GM19395 (cell line): ENCODE data around the gene CENPP.

Experiments used
- ATAC-seq: cut with Tn5 transposase; IDR thresholded peaks from one replicate; pipeline ENCODE4 v1.9.1; 2021; ENCODE audit warnings: mild to moderate bottlenecking, moderate library complexity; ENCODE audit not compliant: unreplicated experiment

CENPP gene

DNA sequence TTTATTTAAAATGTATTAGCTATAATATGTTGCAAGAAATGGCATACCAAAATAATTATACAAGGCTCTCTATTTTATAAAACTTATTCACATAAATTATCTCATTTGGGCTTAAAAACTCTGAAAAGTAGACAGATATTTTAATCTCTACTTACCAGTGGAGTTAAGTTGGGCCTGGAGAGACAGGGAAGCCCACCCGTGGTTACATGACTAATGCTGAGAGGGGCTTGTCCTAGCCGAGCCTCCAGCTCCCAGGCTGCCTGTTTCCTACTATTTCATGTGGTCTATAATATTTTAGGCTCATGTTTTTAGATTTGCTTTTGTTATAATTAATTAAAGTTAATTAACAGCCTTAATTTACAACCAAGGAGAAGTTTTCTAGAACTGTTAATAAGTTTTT is 177.4 kb downstream of the CENPP start:
- no peak for ATAC-seq

DNA sequence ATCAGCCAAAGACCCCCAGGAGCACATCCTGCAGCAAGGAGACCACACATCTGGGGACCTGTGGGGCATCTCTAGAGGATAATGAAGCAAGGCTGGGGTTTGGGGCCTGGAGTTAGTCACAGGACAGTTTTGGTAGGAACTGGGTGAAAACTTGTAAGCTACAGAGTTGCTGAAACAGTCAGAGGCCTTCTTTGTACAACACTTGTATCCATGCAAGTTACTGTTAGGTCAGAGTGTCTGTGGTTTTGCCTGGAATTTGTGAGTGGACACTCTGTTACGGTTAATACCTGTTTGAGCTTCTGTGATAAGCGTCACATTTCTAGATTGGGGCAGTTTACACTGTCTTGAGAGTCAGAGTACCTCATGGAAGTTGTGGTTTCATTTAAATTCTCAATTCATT is 179.1 kb downstream of the CENPP start:
- ATAC-seq: no peak

DNA sequence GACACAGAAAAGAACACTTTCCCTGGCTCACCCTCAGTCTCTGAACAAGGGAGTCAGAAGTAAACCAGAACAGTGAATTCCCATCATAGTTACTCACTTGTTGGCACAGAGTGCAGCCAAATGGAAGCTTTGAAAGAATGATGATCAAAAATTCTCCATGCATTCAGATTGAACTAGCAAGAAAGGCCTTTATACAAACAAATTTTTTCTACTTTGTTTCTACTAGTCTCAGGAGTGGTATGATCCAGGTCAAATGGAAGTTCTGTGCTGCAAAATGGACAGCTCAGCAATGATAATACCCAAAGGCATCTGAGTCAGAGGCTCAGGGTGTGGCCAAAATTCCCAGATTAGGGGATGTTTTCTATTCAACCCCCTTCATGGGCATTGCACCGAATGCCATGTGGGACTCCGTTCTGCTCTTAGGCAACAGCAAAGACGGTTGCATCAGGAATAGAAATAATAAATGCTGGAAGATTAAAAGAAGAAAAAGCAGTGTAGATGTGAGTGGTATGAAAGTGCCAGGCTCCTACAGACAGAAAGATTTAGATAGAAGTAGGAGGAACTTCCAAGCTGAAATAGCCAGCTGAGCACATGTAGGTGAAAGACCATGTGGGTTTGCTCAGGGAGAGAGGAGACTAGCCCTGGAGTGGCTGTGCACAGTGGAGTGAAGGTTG is 180.6 kb downstream of the CENPP start:
- ATAC-seq: no peak

DNA sequence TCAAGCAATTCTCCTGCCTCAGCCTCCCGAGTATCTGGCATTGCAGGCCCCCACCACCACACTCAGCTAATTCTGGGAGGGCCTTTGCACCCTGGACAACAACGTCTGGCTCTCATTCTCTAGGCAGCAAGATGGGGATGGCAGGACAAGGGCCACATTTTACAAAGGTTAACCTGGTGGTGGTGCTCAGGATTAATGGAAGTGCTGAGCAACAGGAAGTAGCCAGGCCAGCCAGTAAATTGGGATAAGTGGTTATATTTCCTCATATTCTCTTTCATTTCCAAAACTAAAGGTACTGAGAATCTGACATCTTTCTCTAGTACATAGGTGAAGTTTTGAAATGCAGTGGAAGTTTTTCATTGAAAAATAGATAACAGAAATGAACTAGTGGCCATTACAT is 181.3 kb downstream of the CENPP start:
- no peak for ATAC-seq

DNA sequence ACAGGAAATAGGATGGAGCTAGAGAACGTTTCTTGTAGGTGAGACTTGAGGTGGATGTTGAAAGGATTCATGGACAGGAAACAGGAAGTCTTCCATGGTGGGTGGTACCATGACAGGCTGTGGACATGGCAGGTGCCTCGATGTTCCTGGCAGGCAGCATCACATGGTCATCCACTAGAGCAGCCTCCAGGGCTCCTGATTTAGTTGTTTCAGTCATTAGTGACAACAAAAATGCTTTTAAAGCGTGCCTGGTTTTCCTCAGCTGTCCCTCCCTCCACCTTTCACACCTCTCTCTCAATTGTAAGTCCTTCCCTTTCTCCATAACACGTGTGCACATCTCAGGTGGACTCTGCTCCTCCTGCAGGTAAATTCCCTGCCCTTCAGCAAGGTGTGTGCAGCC is 181.7 kb downstream of the CENPP start:
- ATAC-seq: no peak

DNA sequence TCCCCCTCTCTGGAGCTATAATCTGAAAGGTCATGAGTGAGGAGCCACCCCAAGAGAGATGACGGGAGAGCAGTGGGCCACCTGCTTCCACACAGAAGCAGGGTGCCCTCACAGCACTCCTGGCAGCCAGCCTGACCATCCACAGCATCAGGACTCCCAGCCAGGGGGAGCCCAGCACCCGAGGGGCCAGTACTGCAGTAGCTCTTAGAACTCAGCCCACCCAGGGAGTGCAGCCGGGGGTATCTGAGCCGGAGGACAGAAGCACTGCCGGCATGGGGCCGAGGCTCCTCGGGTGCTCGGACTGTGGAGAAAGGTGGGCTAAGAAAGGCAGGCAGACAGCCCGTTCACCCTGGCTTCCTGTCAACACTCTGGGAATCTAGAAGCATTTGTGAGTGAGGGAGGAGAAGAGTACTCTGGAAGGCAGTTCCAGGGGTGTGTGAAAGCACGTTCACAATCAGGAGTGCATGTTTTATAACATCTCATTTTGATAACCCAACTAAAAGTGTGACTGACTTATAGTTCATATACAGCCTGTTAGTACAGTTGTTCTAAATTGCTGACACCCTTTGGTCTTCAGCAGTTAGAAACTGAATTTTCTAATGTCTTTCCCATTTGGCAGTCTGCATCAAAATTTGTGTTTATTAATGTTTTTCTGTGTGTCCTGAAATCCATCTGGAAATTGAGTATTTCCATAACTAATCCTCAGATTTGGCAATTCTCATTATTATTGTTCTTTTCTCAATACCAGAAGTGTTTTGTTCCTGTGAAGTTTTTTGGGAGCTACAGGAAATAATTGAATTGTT is 182.5 kb downstream of the CENPP start:
- ATAC-seq: no peak

DNA sequence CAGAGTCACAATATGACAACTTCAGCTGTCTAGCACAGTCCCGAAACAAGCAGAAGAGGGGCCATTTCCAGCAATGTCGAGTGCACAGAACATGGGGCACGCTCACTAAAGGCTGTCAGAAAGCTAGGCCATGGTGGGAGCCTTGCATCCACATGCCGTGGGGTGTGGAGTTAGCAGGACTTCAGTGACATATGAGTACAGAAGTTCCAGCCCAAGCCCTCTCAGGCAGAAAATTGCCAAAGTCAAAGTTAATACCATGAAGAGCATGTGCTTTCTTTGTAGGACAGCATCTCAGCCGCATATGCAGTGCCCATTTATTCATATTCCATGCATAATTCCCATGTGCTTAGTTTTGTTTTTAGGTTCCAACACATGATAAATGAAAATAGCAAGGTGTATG is 183.3 kb downstream of the CENPP start:
- ATAC-seq: no peak

DNA sequence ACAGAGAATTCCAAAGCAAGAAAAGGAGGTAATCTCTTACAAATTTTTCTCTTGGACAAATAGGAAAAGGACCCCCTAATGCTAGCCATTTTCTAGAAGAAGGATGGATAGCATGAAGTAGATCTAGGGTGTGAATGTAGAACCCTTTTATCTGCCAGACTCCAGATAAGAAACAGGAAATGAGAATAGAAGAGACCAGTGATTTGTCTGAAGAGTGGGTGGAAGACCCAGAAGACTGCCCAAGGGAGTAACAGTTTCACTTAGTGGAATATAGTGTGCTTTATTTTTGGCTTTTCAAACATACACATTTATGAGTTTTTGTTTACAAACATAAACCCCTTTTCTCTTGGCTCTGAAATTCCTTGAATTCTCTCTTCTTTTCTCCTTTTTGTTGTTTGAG is 185.0 kb downstream of the CENPP start:
- no peak for ATAC-seq

DNA sequence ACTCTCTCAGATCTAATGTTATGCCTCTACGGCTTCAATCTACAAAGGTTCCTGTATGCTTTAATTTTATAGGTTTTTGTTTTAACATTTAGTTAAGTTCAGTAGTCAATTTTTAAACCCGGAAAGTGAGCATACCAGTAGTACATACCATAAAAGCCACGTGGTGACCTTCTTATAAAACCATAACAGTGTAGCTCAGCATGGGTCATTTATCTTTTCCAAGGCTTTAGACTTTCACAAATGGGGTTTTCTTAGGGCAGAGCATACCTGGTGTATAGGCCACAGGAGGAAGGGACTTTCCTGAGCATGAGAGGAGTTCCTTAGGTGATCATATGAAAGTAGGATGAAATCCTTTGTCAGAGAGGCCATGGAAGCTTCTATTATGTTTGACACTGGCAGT is 186.9 kb downstream of the CENPP start:
- no peak for ATAC-seq

DNA sequence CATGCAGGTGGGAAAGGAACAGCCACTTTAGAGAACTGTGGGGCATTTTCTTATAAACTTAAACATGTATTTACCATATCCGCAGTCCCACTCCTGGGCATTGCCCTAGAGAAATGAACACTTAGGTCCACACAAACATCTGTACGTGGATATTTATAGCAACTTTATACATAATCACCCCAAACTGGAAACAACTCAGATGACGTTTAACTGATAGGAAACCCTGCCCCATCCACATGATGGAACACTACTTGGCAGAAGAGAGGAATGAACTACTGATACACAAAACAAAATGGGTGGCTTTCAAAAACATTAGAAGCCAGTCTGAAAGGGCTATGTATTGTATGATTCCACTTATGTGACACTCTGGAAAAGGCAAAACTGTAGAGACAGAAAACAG is 187.6 kb downstream of the CENPP start:
- no peak for ATAC-seq

DNA sequence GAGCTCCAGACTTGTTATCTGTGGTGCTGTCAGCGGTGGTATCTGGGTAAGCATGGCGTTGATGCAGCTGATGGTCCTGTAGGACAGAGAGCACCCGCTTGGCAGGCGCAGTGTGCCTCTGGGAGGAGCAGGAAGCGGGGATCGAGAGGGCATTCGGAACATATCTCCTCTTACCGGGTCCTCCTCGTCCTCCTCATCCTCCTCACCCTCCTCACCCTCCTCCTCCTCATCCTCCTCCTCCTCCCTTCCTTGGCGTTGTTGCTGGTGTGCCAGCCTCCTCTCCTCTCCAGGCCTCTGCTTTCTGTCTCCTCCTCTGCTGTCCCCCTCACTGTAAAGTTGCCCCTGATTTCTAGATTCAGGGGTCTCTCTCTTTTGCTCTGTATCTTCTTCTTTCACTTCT is 188.9 kb downstream of the CENPP start:
- no peak for ATAC-seq

DNA sequence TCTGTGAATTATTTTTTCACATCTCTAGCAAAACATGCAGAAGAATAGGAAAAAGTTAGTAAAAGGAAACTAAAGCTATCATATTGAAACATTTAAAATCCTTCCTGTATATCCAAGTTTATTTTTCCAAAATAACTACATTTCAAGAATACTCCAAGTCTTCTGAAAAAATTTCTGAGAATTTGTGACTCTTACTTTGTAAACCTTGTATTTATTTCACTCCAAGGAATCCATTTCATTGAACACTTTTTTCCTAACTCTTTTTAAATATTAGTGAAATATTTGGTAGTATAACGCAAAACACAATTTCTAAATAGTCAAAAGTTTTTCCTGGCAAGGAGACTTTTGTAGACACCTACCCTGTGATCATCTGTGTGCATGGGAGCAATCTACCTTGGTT is 190.8 kb downstream of the CENPP start:
- no peak for ATAC-seq

DNA sequence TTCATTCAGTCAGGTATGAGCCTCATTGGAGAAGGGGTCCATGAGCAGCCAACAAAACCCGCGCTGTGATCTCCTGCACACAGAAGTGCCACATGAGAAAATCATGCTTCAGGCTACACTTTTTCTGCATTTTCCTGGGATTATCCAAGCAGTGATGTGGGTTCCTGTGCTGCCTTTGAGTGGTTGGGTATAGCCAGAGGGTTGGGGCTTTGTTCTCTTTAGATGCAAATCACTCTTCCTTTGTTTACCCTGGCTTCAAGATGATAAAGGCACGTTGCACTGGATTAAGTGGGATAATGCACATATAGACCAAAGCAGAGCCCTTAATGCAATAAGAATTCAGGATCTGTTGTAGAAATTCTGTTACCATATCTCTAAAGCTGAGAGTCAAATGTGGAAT is 191.3 kb downstream of the CENPP start:
- ATAC-seq: no peak

DNA sequence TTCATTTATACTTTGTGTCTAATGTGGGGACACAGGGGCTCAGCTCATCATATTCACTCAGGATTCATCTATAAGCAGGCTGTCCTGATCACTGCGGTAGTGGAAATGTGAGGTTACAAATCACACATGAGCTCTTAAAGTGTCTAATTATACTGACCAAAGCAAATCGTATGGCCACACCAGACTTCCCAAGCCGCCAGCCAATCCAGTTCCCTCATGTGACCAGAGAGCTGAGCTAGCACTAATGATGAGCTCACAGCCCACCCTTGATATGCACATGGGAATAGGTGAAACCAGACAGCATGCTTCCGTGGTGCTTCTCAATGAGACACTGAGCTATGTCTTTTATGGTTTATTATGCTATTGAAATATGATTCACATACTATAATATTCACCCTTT is 192.4 kb downstream of the CENPP start:
- ATAC-seq: no peak

DNA sequence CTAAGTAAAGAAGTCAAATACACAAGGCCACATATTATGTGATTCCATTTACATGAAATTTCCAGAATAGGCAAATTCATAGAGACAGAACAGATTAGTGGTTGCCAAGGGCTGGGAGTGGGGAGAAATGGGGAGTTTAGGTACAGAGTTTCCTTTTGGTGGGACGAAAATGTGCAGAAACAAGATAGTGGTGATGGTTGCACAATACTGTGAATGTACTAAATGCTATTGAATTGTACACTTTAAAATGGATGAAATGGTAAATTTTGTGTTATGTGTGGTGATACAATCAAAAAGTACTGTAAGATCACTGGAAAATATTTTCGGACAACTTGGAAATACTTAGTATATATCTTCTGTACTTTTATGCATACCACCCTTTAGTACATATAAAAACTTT is 195.1 kb downstream of the CENPP start:
- no peak for ATAC-seq

DNA sequence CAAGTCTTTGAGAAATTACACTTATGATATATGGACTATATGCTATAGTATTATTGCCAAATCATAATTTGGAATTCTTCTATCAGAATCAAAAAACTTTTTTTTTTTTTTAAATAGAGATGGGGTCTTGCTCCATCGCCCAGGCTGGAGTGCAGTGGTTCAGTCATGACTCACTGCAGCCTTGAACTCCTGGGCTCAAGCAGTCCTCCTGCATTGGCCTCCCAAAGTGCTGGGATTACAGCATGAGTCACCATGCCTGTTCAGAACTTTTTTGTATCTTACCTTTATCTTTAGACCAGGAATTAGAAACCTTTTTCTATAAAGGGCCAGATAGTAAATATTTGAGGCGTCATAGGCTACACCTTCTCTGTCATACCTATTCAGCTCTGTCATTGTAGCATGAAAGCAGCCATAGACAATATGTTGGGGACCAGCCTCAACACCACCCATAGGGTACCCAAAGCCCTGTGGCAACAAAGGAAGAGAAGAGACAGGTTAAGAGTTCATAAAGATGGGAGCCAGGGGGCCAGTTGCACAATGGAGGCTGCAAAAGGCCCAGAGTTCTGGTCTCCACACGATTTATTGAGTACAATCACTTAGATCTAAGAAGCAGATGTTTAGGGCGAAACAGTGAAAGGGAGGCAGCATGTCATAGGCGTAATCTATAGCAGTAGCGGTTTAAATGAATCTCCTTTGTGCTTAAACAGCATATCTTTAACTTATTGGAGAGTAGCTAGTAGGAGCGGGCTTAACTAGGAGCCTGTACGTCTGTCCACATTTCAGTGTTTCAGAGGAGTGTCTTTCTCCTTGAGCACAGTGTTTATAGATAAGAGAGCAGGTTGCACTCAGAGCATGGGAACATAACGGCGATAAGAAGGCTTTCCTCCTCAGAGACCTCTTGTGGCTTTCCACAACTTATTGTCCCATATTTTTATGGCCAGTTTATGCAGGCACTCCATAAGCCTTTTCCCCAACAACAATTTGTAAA is 197.5 kb downstream of the CENPP start:
- no peak for ATAC-seq

DNA sequence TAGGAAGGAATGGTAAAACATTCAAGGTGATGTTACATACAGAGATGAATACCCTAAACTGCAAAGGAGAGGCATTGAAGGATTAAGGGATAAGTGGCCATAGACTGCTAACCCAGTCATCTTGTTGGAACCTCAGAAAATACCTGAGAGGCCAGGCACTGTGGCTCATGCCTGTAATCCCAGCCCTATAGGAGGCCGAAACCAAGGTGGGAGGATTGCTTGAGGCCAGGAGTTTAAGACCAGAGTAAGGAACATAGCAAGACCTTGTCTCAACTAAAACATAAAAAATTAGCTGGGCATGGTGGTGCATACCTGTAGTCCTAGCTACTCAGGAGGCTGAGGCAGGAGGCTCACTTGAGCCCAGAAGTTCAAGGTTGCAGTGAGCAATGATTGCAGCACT is 199.1 kb downstream of the CENPP start:
- ATAC-seq: no peak

DNA sequence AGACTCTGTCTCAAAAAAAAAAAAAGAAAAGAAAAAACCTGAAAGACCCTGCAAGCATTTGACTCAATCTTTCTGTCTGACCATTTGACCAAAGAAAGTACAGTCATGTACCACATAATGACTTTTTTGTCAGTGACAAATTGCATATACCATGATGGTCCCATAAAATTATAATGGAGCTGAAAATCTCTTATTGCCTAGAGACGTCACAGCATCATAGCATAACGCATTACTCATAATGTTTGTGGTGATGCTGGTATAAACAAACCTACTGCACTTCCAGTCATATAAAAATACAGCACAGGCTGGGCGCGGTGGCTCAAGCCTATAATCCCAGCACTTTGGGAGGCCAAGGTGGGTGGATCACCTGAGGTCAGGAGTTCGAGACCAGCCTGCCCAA is 199.6 kb downstream of the CENPP start:
- ATAC-seq: no peak

DNA sequence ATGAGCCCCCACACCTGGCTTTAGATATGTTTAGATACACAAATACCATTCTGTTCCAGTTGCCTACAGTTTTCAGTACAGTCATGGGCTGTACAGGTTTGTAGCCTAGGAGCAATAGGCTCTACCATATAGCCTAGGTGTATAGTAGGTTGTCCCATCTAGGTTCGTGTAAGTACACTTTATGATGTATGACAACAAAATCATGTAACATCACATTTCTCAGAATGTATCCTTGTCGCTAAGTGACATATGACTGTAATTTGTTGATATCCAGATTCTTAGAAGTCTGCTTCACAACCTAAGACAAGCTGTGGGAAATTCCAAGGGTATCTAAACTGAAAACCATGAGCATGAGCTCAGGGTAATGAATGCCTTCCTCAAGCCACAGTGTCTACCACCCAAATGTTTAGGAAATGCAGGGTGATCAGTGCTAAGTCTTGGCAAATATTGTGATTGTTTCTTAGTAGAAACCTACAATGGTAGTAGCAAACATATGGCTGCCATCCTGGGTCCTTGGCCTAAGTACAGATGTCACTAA is 201.6 kb downstream of the CENPP start:
- no peak for ATAC-seq

DNA sequence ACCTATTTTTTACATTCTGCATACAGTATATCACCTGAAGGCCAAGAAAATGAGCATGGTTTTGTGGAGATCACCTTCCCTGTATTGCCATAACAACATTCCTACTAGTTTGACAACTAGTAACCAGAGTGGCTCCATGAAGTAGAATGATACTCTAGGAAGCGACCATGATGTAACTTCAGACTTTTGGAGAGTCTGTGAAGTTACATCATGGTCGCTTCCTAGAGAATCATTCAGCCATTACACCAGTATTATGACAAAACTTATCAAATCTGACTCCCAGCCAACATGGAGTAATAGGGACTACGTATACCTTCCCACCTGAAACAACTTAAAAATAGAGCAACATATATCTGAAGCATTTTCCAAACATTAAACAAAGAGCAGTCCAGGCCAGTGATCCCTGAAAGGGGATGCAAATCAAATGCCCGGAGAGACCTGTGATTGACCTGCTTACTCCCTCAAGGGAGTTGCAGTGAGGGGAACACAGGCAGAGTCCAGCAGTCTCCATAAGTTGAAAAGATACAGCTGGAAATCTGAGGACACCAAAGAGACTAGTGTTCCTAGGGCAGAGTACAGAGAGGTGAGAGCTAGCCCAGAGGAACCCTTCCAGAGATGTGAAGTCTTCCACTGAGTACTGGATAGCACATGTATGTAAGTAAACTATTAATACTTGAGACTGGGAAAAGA is 202.2 kb downstream of the CENPP start:
- no peak for ATAC-seq

DNA sequence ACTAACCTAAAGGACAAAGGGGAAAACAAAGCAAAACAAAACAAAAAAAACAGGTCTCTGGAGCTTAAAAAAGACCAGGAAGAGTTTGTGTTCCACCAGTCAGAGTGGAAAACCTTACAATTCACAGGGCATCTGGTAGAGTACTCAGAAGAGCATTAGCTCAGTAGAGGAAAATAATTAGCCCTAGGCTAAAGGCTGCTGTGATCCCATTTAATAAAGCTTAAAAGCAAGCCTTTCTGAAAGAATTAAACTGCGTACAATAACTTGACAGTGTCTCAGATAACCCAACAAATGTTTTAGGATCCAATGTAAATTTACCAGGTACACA is 202.7 kb downstream of the CENPP start:
- ATAC-seq: no peak
